A549 (cell line): ENCODE measurements around the gene WBP1L.

Experiments
- CEBPB ChIP-seq, 2 experiments: fragments of >200 bp in 1 of 2; sonication (Bioruptor Twin) in 1 of 2; formaldehyde crosslinking in 1 of 2; IDR thresholded peaks; 2 replicates each; pipeline ENCODE4 v1.6.1; 2012 to 2016
- CTCF ChIP-seq: fragments of >200 bp; sonication (Bioruptor Twin); formaldehyde crosslinking; IDR thresholded peaks from 3 replicates; pipeline ENCODE4 v1.5.1; 2016
- HOXA7 ChIP-seq: fragments of 250-450 bp; sonication (Bioruptor Pico); IDR thresholded peaks from 2 replicates; pipeline ENCODE4 v1.5.0; 2020; ENCODE audit warnings: mild to moderate bottlenecking, moderate library complexity
- KDM1A ChIP-seq: fragments of 200-600 bp; sonication (generic); IDR thresholded peaks from 2 replicates; pipeline ENCODE4 v1.6.1; 2016; ENCODE audit warnings: low read depth, mild to moderate bottlenecking
- MAX ChIP-seq: IDR thresholded peaks from 2 replicates; pipeline ENCODE4 v1.6.1; 2012
- POLR2A ChIP-seq: IDR thresholded peaks from 2 replicates; pipeline ENCODE4 v1.6.1; 2012; ENCODE audit warnings: mild to moderate bottlenecking, low read length
- POLR2AphosphoS2 ChIP-seq: conservative IDR thresholded peaks from 2 replicates; pipeline ENCODE4 v1.6.1; 2012; ENCODE audit warnings: low read length, improper control_type of control experiment, inconsistent platforms
- RAD21 ChIP-seq, 2 experiments: fragments of >200 bp in 1 of 2; sonication (Bioruptor Twin) in 1 of 2; formaldehyde crosslinking in 1 of 2; IDR thresholded peaks in 1 of 2; conservative IDR thresholded peaks in 1 of 2; 2 replicates in 1 of 2; 3 replicates in 1 of 2; pipeline ENCODE4 v1.6.1; 2012 to 2018; ENCODE audit warnings: inconsistent platforms in 1 of 2
- RFX5 ChIP-seq: fragments of 450-650 bp; IDR thresholded peaks from 2 replicates; pipeline ENCODE4 v1.7.1; 2014; ENCODE audit warnings: antibody characterized with exemption, mild to moderate bottlenecking, moderate library complexity
- SMC3 ChIP-seq: fragments of >200 bp; sonication (Bioruptor Twin); formaldehyde crosslinking; IDR thresholded peaks from 3 replicates; pipeline ENCODE4 v1.6.1; 2018; ENCODE audit warnings: inconsistent platforms
- ZFP36 ChIP-seq: fragments of 450-650 bp; IDR thresholded peaks from 2 replicates; pipeline ENCODE4 v1.6.1; 2014; ENCODE audit warnings: borderline replicate concordance; ENCODE audit not compliant: partially characterized antibody
- ZNF302 ChIP-seq: fragments of 250-450 bp; sonication (Bioruptor Pico); IDR thresholded peaks from 2 replicates; pipeline ENCODE4 v1.9.0; 2021; ENCODE audit warnings: inconsistent platforms, mild to moderate bottlenecking, moderate library complexity
- ZSCAN20 ChIP-seq: fragments of 250-450 bp; sonication (Bioruptor Pico); IDR thresholded peaks from 2 replicates; pipeline ENCODE4 v1.8.0; 2022; ENCODE audit warnings: mild to moderate bottlenecking, moderate library complexity

- no peak for TF ChIP-seq ZNF302 (CRISPR knock-in tag)
- no peak for TF ChIP-seq POLR2A
- no peak for TF ChIP-seq RFX5
- TF ChIP-seq MAX = no peak
- TF ChIP-seq CTCF = no peak
- no peak for TF ChIP-seq KDM1A
- TF ChIP-seq RAD21 (conservative IDR thresholded peaks at IDR 0.05 in 1 of 2, IDR thresholded peaks at IDR 0.05 in 1 of 2) = no peak
- no peak for TF ChIP-seq SMC3
- TF ChIP-seq HOXA7 (CRISPR knock-in tag) = no peak
- no peak for TF ChIP-seq ZFP36
- TF ChIP-seq CEBPB (IDR thresholded peaks at IDR 0.05) = no peak
- no peak for TF ChIP-seq ZSCAN20 (CRISPR knock-in tag)
- TF ChIP-seq POLR2AphosphoS2 = no peak
Observed at GRCh38 chr10:102783568-102783967, 39.8 kb downstream of the WBP1L start.
